ENCODE measurements around the gene CA10.

Gene CA10

GRCh38 chr17:51668155-51668962, 490.2 kb downstream of the CA10 start:
- ATAC-seq, result no peak

GRCh38 chr17:51667706-51668083, 490.8 kb downstream of the CA10 start:
- no peak for ATAC-seq

GRCh38 chr17:51666971-51667705, 491.4 kb downstream of the CA10 start:
- ATAC-seq, result no peak

- ATAC-seq, result no peak
These were observed 496.1 kb downstream of the CA10 start for GRCh38 chr17:51662204-51663056.

GRCh38 chr17:51661403-51661802, 497.1 kb downstream of the CA10 start:
- no peak for ATAC-seq

GRCh38 chr17:51660266-51660665, 498.2 kb downstream of the CA10 start:
- no peak for ATAC-seq

GRCh38 chr17:51657224-51657623, 501.3 kb downstream of the CA10 start:
- no peak for ATAC-seq

GRCh38 chr17:51653878-51654277, 504.6 kb downstream of the CA10 start:
- ATAC-seq, result no peak

- ATAC-seq, result no peak
These were observed 506.0 kb downstream of the CA10 start for GRCh38 chr17:51652529-51652928.

GRCh38 chr17:51651513-51652298, 506.8 kb downstream of the CA10 start:
- ATAC-seq, result no peak

- ATAC-seq, result no peak
These were observed 507.7 kb downstream of the CA10 start for GRCh38 chr17:51650772-51651171.

- no peak for ATAC-seq
These were observed 508.3 kb downstream of the CA10 start for GRCh38 chr17:51650202-51650601.

GRCh38 chr17:51647826-51648225, 510.7 kb downstream of the CA10 start:
- no peak for ATAC-seq

- ATAC-seq, result no peak
These were observed 511.4 kb downstream of the CA10 start for GRCh38 chr17:51647067-51647466.

GRCh38 chr17:51646539-51646938, 512.0 kb downstream of the CA10 start:
- ATAC-seq, result no peak

GRCh38 chr17:51645056-51645455, 513.5 kb downstream of the CA10 start:
- no peak for ATAC-seq

- no peak for ATAC-seq
These were observed 514.6 kb downstream of the CA10 start for GRCh38 chr17:51643702-51644490.

GRCh38 chr17:51642029-51642428, 516.5 kb downstream of the CA10 start:
- no peak for ATAC-seq

GRCh38 chr17:51640108-51640622, 518.3 kb downstream of the CA10 start:
- ATAC-seq, result no peak

- ATAC-seq, result no peak
These were observed 519.5 kb downstream of the CA10 start for GRCh38 chr17:51638971-51639370.

GRCh38 chr17:51636291-51636690, 522.2 kb downstream of the CA10 start:
- ATAC-seq, result no peak
